VCaP (cell line): ENCODE measurements around the gene TSPAN16.
A peak's percentile ranks its signal among the peaks of the same experiment; 100 is the strongest.

Experiments
- H3K27ac ChIP-seq: fragments of 450-650 bp; 2 replicates; pipeline ENCODE4 v1.5.1; 2017
- CTCF ChIP-seq: fragments of 450-650 bp; conservative IDR thresholded peaks from 2 replicates; pipeline ENCODE4 v1.5.1; 2017; ENCODE audit warnings: mild to moderate bottlenecking, moderate library complexity

TSPAN16 gene

GRCh38 chr19:11268783-11269267 is 27.1 kb upstream of the TSPAN16 start:
- TF ChIP-seq CTCF = no peak
- peak overlapping the region; percentile 68 for H3K27ac ChIP-seq

- peak overlapping the region; percentile 68 for H3K27ac ChIP-seq
- TF ChIP-seq CTCF = no peak
Observed at GRCh38 chr19:11269408-11269807, 26.6 kb upstream of the TSPAN16 start.

- no peak overlapping the region for H3K27ac ChIP-seq
- TF ChIP-seq CTCF = no peak
Observed at GRCh38 chr19:11273296-11273695, 22.7 kb upstream of the TSPAN16 start.

- TF ChIP-seq CTCF = no peak
- H3K27ac ChIP-seq = no peak overlapping the region
Observed at GRCh38 chr19:11273989-11274388, 22.0 kb upstream of the TSPAN16 start.

GRCh38 chr19:11274533-11275086 is 21.4 kb upstream of the TSPAN16 start:
- no peak for TF ChIP-seq CTCF
- H3K27ac ChIP-seq = no peak overlapping the region

GRCh38 chr19:11278670-11279069 is 17.3 kb upstream of the TSPAN16 start:
- no peak for TF ChIP-seq CTCF
- no peak overlapping the region for H3K27ac ChIP-seq

- no peak overlapping the region for H3K27ac ChIP-seq
- TF ChIP-seq CTCF = no peak
Observed at GRCh38 chr19:11279505-11280236, 16.3 kb upstream of the TSPAN16 start.
